ENCODE results near the gene MAN1B1. TPM values are rescaled to one million over a fixed set of nuclear protein-coding genes. Genes with fewer than 3 reads are reported as not detected.

The MAN1B1 gene
- total RNA-seq, 1 donor from 2014 or later, result 70.4 TPM

- H3K27me3 Mint-ChIP-seq (ENCODE audit: unreplicated experiment), result peaks cover 3% of the 10 kb centered on the region
- H3K27ac Mint-ChIP-seq (ENCODE audit: unreplicated experiment), result no peak overlapping the region
- peaks cover 2% of the 10 kb centered on the region for H3K4me1 Mint-ChIP-seq (ENCODE audit: unreplicated experiment)
- DNase-seq (ENCODE audit: low spot score), result no peak
- no peak overlapping the region for H3K4me3 Mint-ChIP-seq (ENCODE audit: unreplicated experiment)
- TF ChIP-seq, protein P1, sequence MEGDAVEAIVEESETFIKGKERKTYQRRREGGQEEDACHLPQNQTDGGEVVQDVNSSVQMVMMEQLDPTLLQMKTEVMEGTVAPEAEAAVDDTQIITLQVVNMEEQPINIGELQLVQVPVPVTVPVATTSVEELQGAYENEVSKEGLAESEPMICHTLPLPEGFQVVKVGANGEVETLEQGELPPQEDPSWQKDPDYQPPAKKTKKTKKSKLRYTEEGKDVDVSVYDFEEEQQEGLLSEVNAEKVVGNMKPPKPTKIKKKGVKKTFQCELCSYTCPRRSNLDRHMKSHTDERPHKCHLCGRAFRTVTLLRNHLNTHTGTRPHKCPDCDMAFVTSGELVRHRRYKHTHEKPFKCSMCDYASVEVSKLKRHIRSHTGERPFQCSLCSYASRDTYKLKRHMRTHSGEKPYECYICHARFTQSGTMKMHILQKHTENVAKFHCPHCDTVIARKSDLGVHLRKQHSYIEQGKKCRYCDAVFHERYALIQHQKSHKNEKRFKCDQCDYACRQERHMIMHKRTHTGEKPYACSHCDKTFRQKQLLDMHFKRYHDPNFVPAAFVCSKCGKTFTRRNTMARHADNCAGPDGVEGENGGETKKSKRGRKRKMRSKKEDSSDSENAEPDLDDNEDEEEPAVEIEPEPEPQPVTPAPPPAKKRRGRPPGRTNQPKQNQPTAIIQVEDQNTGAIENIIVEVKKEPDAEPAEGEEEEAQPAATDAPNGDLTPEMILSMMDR (IDR thresholded peaks at IDR 0.05; ENCODE audit: unreplicated experiment), result no peak
- peaks cover 4% of the 10 kb centered on the region for H3K36me3 Mint-ChIP-seq (ENCODE audit: low read depth, unreplicated experiment)
- H3K9me3 Mint-ChIP-seq (ENCODE audit: unreplicated experiment), result no peaks in the 10 kb centered on the region
Measured at GRCh38 chr9:137039611-137040366, 47.0 kb upstream of the MAN1B1 start.

- TF ChIP-seq, protein P1 (IDR thresholded peaks at IDR 0.05; ENCODE audit: unreplicated experiment), result no peak
- Mint-ChIP-seq H3K36me3 (ENCODE audit: low read depth, unreplicated experiment) (peaks cover 4% of the 10 kb centered on the region), H3K9me3 (ENCODE audit: unreplicated experiment) (no peaks in the 10 kb centered on the region), H3K27me3 (ENCODE audit: unreplicated experiment) (peaks cover 3% of the 10 kb centered on the region), H3K27ac (ENCODE audit: unreplicated experiment) (no peak overlapping the region), H3K4me1 (ENCODE audit: unreplicated experiment) (peaks cover 4% of the 10 kb centered on the region), H3K4me3 (ENCODE audit: unreplicated experiment) (no peak overlapping the region)
- no peak for DNase-seq (ENCODE audit: low spot score)
Measured at GRCh38 chr9:137040568-137040967, 46.2 kb upstream of the MAN1B1 start.

DNA sequence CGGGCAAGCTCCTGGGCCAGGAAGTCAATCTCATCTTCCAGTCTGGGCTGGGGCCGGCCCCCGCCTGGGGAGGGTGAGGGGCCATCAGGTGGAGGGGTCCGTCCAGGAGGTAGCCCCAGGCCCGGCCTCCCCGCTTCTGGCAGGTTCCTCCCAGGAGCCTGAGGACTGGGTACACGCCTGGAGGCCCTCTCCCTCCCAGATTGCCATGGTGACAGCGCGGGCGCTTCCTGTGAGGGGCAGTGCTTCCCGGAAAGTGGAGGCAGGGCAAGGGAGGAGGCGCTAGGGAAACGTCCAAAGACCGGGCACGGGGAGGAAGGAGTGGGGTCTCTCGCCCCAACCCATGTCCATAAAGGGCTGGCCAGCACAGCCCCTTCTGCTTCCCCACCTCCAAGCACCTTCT lies 45.7 kb upstream of the MAN1B1 start:
- TF ChIP-seq, protein P1 (IDR thresholded peaks at IDR 0.05; ENCODE audit: unreplicated experiment), result no peak
- DNase-seq (ENCODE audit: low spot score), result peak; percentile 52
- H3K4me3 Mint-ChIP-seq (ENCODE audit: unreplicated experiment), result no peak overlapping the region
- no peaks in the 10 kb centered on the region for H3K9me3 Mint-ChIP-seq (ENCODE audit: unreplicated experiment)
- H3K27ac Mint-ChIP-seq (ENCODE audit: unreplicated experiment), result no peak overlapping the region
- peaks cover 4% of the 10 kb centered on the region for H3K4me1 Mint-ChIP-seq (ENCODE audit: unreplicated experiment)
- H3K27me3 Mint-ChIP-seq (ENCODE audit: unreplicated experiment), result peaks cover 3% of the 10 kb centered on the region
- H3K36me3 Mint-ChIP-seq (ENCODE audit: low read depth, unreplicated experiment), result peaks cover 4% of the 10 kb centered on the region

DNA sequence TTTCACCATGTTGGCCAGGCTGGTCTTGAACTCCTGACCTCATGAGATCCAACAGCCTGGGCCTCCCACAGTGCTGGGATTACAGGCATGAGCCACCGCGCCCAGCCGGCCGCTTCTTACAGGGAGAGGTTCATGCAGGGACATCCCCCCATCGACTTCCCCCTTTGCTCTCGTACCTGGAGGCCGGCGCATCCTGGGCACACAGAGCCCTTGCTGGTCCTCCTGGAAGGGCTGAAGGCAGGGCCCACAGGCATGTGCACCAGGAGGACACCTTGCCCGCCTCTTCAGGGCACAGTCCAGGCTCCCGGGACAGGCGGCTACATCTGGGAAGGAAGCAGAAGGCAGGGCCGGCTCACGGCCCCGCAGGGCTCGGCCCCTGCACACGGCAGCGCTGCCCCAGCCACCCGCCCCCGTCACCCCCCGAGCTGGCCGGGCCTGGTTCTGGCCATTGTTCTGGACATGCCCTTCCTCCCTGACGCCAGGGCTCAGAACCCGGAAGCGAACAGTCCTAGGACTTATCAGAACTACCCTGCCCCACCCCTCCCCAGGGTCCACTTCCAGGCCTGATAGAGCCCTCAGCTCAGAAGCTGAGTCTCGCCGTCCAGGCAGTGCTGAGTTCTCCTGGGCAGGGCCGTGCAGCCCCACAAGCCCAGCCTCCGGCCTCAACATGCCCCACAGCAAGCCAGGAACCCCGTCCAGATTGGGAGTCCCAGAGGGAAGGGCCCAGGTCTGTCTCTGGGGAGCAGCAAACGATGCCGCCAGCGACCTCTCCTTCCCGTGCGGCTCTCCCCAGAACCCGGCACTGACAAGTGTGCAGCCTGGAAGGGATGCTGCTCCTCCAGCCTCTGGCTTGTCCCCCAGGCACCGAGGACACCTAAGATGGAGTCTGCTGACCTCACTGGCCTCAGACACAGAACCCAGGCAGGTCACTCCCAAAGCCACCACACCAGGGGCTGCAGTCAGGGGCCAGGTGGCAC lies 43.7 kb upstream of the MAN1B1 start:
- peaks cover 4% of the 10 kb centered on the region for H3K4me1 Mint-ChIP-seq (ENCODE audit: unreplicated experiment)
- no peak overlapping the region for H3K4me3 Mint-ChIP-seq (ENCODE audit: unreplicated experiment)
- DNase-seq (ENCODE audit: low spot score), result no peak
- TF ChIP-seq, protein P1 (IDR thresholded peaks at IDR 0.05; ENCODE audit: unreplicated experiment), result no peak
- no peaks in the 10 kb centered on the region for H3K9me3 Mint-ChIP-seq (ENCODE audit: unreplicated experiment)
- H3K27me3 Mint-ChIP-seq (ENCODE audit: unreplicated experiment), result peaks cover 3% of the 10 kb centered on the region
- no peak overlapping the region for H3K27ac Mint-ChIP-seq (ENCODE audit: unreplicated experiment)
- no peaks in the 10 kb centered on the region for H3K36me3 Mint-ChIP-seq (ENCODE audit: low read depth, unreplicated experiment)

Measured in endothelial cell (in vitro differentiated cells).